Left lobe of liver (tissue), 2 donors: ENCODE measurements around the gene LCN2. TPM values are rescaled to one million over a fixed set of nuclear protein-coding genes. Genes with fewer than 3 reads are reported as not detected.
"Not testable (repeated sequence)": the region's sequence is repeated elsewhere in the genome, so short reads cannot be mapped to it uniquely, and the experiment has no call there.

Experiments
- ATAC-seq: fragments of 200-7000 bp; cut with Tn5 transposase; one replicate; pipeline ENCODE4 v1.9.1; 2020; ENCODE audit warnings: mild to moderate bottlenecking, moderate library complexity
- DNase-seq: peaks from one replicate; pipeline ENCODE4 v3.0.0-alpha.2; 2020; ENCODE audit warnings: low spot score
- total RNA-seq: library from RNA; stranded (reverse); gene quantifications from one replicate; pipeline ENCODE4 v1.2.1, GENCODE V29; 2021
- donor health status: DM: no; HTN: no; CAD: no; lungs with moderate emphysema.
- donor health status: DM: no; HTN: yes; CAD: no.

LCN2 gene
- total RNA-seq, 1 donor from 2014 or later = 2.7 TPM

- DNase-seq (peak; percentile 88), ATAC-seq (peak; percentile 84)
These were observed 21.7 kb upstream of the LCN2 start, which contains the start of gene PTGES2 for GRCh38 chr9:128127568-128127989. TSS of gene PTGES2 (minus strand) at chr9:128127729. CDS start at chr9:128127717, 12 bp downstream.

DNA sequence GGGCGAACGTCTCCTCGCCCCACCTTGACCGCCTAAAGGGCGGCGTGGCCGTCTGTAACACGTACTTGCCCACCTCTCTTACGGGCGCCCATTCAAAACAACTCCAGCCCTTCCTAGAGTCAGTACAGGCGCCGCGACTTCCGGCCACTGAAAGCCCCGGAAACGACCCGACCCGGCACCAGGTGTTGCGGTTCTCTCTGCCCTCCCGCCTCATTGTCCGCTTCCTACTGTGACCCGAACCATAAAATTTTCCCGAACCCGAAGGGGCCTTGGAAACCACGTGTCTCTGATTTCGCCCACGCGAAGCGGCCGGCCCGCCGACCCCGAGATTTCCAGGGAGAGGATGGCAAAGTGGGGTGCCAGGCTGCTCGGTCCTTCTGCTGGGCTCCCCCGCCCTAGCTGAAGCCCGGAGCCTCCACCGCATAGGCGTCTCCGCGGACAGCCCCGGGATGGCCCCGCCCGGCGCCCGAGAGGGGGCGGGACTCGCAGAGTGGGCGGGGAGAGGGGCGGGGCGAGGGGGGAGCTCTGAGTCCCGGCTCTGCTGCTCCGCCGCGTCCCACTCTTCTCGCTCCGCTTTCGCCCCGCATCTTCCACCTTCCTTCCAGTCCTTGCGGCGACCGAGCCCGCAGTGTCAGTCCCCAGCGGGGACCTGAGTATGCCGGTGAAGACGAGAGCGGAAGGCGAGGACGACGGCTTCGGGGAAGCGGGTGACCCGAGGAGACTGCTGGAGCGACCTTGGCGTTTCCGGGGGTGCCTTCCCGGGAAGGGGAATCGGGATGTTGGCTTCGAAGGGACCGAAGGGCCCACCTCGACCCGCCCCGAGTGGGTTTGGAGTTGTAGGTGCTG is 21.0 kb upstream of the LCN2 start:
- peak; percentile 84 for ATAC-seq
- peak; percentile 86 for DNase-seq

GRCh38 chr9:128128836-128129590 is 20.2 kb upstream of the LCN2 start:
- ATAC-seq = no peak
- DNase-seq = no peak

- peak; percentile 63 for DNase-seq
- ATAC-seq = not testable (repeated sequence)
These were observed 19.2 kb upstream of the LCN2 start for GRCh38 chr9:128129976-128130590.

DNA sequence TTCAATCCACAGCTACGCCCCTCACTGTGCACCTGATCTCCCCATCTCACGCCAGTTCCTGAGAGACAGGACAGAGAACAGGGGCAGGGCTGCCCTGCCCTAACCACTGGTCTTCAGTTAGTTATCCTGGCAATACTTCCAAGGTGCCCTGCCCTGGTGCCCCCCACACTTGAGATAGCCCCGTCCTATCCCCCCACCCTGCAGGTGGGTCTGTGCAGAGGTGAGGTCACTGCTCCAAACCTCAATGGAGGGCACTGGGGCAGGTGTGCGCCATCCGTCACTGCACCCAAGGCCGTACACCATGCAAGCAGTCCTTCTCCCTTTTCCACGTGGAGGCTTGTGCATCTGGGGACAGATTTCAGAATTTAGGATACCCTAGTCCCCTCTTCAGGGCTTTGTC is 18.6 kb upstream of the LCN2 start:
- not testable (repeated sequence) for ATAC-seq, DNase-seq

GRCh38 chr9:128131346-128131745 is 17.9 kb upstream of the LCN2 start:
- not testable (repeated sequence) for DNase-seq, ATAC-seq

DNA sequence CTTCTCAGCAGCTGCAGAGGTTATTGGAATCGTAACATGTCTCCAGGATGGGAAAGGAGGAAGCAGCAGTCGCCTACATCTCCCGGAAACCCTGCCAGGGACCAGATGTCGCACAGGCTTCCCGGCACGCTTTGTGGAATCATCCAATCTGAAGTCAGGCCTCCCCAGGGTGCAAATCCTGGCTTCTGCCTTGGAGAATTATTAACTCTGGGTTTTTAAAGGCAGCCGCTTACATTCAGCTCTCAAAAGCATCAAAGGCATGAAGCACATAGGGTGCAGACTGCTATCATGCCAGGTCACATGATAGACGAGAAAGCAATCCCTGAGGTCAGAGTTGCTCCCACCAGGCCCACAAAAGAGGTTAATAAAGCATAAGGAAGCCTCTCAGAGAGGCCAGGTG is 17.1 kb upstream of the LCN2 start:
- ATAC-seq, DNase-seq: not testable (repeated sequence)

- not testable (repeated sequence) for ATAC-seq, DNase-seq
These were observed 13.7 kb upstream of the LCN2 start for GRCh38 chr9:128135561-128135960.

GRCh38 chr9:128136816-128137793 is 12.1 kb upstream of the LCN2 start:
- ATAC-seq = peak; percentile 20
- DNase-seq = no peak

DNA sequence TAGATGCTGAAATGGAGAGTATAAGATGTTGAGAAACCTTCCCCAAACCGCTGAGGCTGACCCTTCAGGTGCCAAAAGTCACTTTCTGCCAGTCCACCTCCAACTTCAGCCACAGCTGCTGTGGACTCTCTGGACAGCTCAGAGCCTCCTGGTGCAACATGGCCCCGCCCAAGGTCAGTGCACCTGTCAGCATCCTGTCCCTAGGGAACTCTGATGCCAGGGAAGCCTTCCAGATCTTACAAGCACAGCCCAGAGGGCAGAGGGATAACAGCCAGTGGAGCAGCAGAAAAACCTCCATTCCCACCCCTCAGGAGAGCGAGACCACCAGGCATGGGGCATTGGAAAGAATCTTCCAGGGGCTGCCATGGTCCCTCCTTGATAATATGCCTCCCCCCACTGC is 11.3 kb upstream of the LCN2 start:
- DNase-seq (no peak), ATAC-seq (peak; percentile 61)

DNA sequence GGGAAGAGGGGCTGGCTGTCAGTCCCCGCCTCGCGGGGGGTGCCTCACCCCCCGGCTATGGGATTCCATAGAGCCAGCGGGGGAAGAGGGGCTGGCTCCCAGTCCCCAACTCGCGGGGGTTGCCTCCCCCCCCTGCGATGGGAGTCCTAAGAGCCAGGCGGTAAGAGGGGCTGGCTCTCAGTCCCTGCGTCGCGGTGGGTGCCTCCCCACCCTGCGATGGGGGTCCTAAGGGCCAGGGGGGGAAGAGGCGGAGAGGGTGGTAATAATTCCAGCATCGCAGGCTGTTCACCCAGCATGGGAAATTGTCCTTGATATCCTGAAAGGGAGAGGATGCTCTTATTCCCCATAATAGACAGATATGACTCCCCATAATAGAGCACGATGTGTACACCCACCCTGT is 9.6 kb upstream of the LCN2 start:
- no peak for DNase-seq
- ATAC-seq = no peak

GRCh38 chr9:128141604-128142003 is 7.6 kb upstream of the LCN2 start:
- DNase-seq = no peak
- ATAC-seq = no peak

DNA sequence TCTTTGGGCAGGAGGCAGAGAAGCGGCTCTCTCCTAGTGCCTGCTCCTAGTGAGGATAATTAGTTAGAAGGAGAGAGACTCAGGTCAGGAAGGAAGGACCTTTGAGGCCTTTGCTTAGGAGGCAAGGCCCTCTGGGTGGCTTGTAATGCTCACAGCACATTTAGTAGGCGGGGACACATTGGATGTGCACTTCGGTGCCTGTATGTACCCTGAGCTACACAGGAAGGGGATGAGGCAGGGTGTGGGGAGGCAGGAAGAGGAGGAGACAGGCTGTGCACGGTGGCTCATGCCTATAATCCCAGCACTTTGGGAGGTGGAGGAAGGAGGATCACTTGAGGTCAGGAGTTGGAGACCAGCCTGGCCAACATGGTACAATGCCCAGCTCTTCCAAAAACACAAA is 7.2 kb upstream of the LCN2 start:
- DNase-seq (no peak), ATAC-seq (peak; percentile 29)

DNA sequence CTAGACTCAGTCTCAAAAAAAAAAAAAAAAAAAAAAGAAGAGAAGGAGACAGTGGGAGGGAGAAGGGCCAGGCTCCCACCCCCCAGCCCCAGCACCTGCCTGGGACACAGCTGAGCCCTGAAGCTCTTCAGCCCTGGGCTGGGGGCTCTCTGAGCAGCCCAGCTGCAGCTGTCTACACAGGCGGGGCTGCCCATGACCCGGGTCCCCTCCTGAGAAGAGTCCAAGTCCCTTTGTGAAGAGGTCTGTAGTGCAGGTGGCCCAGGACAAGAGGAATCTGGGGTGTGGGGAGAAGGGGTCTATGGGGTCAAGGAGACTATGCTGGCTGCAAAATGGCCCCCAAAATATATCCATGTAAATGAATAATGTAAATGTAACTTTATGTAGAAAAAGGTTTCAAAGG is 6.7 kb upstream of the LCN2 start:
- DNase-seq = no peak
- ATAC-seq = no peak

DNA sequence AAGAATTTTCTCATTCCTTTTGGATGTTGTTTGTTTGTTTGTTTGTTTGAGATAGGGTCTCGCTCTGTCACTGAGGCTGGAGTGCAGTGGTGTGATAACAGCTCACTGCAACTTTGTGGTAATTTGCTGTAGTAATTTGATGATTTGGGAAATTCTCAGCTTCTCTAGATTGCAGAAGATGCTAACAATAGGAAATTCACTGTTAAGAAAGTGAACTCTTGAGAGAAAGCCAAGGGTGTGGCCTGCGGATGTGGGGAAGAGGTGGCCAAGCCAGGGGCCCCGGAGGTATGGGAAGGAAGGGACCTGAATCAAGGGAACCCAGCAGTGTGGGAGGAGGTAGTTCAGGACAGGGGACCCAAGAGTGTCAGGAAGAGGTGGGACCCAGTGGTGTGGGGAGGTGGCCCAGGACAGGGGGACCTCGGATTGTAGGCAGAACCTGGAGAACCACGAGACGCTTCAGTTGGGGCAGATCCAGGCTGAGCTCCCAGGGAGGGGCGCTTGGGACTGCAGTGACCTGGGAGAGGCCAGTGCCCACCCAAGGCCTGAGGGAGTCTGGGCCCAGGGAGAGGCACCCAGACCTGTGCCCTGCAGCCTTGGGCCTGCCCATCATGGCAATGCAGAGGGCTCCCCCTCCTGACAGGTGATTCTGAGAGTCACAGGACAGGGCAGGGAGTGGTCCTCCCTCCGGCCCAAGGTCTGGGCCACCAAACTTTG is 5.6 kb upstream of the LCN2 start:
- ATAC-seq = peak; percentile 7
- no peak for DNase-seq

- ATAC-seq (no peak), DNase-seq (no peak)
These were observed 4.7 kb upstream of the LCN2 start for GRCh38 chr9:128144239-128145181.

GRCh38 chr9:128145536-128145935 is 3.7 kb upstream of the LCN2 start:
- DNase-seq (no peak), ATAC-seq (no peak)

GRCh38 chr9:128145951-128146351 is 3.3 kb upstream of the LCN2 start:
- DNase-seq = no peak
- no peak for ATAC-seq
